Psoas muscle (tissue), 8 donors: ENCODE measurements around the gene LILRB4. TPM values are rescaled to one million over a fixed set of nuclear protein-coding genes. Genes with fewer than 3 reads are reported as not detected.

Source experiments
- ATAC-seq, 4 donors: fragments of 200-7000 bp; cut with Tn5 transposase; one replicate each; pipeline ENCODE4 v1.9.1; 2020; ENCODE audit warnings: moderate library complexity in 3 of 4, mild to moderate bottlenecking in 2 of 4
- DNase-seq, 2 donors: peaks; one replicate each; pipeline ENCODE4 v3.0.0-alpha.2; 2020
- H3K27ac ChIP-seq: fragments of 200-600 bp; one replicate; pipeline ENCODE4 v1.8.0; 2022
- H3K27me3 ChIP-seq, 3 donors: fragments of 200-600 bp in 1 of 3; one replicate each; pipeline versions ENCODE4 v1.6.1 to v1.8.0; 2013 to 2022; ENCODE audit warnings: low read length in 2 of 3, mild to moderate bottlenecking in 2 of 3, moderate library complexity in 1 of 3; ENCODE audit not compliant: insufficient read depth in 3 of 3
- H3K36me3 ChIP-seq, 2 donors: fragments of 200-600 bp in 1 of 2; one replicate each; pipeline versions ENCODE4 v1.6.1 to v1.8.0; 2013 to 2022; ENCODE audit warnings: low read depth in 1 of 2, mild to moderate bottlenecking in 1 of 2, moderate library complexity in 1 of 2; ENCODE audit not compliant: insufficient read depth in 1 of 2
- H3K4me1 ChIP-seq: fragments of 200-600 bp; one replicate; pipeline ENCODE4 v1.8.0; 2022
- H3K4me3 ChIP-seq: fragments of 200-600 bp; one replicate; pipeline ENCODE4 v1.8.0; 2022; ENCODE audit warnings: mild to moderate bottlenecking
- H3K9me3 ChIP-seq: fragments of 200-600 bp; one replicate; pipeline ENCODE4 v1.8.0; 2022
- WGBS, 3 donors: extraction: QIAGEN DNeasy Blood & Tissue Kit; methylation state at CpG; one replicate each; pipeline versions ENCODE4 v1.1.6 to v1.1.7; 2013; 5-methylcytosine and 5-hydroxymethylcytosine counted together
- intact Hi-C, 2 donors: fragments of 100-400 bp; cut with DNase I; formaldehyde crosslinking; loops; one replicate each; pipeline versions ENCODE4 v1.11.0 to v1.14.2; 2022
- polyA plus RNA-seq, 3 donors: library from polyadenylated mRNA; stranded (reverse); fragments of 200-250 nt; gene quantifications; one replicate each; pipeline ENCODE4 v1.2.3, GENCODE V29; 2013
- total RNA-seq, 4 donors: library from RNA; stranded (reverse); fragmentation: NEBNext Ultra II Directional in 2 of 4; extraction: Animal tissue kit (Norgen Biotek cat#: 25700) in 2 of 4; gene quantifications; one replicate each; pipeline versions ENCODE4 v1.2.1 to v1.2.4, GENCODE V29; 2021 to 2023
- TF ChIP-seq, protein P1 (sequence below): fragments of 200-600 bp; IDR thresholded peaks from one replicate; pipeline ENCODE4 v1.8.0; 2022; ENCODE audit warnings: antibody characterized with exemption
- donor health status: healthy with polysubstance abuse.
- donor health status: DM: no; HTN: no; CAD: no; lungs with moderate emphysema.
- donor health status: Bipolar disorder and iron deficiency.
- donor health status: healthy.
- donor health status: DM: yes; HTN: yes; CAD: no.
- donor health status: DM: no; HTN: no; CAD: no.
- donor health status: DM: no; HTN: no; CAD: no.
- donor health status: DM: yes; HTN: yes; CAD: no.

LILRB4 gene
- total and polyA plus RNA-seq, 7 donors: 0.27 to 1.7 (median 0.56) TPM

DNA sequence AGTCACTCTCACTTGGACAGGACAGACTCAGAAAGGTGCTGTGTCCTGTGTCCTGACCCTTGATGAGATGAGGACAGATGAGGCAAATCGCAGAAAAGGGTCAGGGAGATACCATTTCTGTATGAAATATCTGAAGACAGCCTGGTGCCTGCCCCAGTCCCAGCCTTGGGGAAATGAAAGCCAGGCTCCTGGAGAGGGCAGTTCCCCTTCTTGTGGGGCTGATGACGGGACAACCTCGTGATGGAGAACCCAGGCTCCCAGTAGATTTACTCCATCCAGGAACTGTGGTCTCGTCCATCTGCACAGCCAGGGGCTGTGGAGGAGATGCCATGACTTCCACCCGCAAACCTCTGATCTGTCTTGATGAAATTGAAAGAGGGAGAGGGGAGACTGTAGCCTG lies 18.7 kb upstream of the LILRB4 start:
- ATAC-seq (no peak), DNase-seq (no peak)
- WGBS, 3 donors: 58 to 71% (median 67%) methylated on average over 4 to 5 of the region's 5 CpGs
- H3K36me3 ChIP-seq: no peaks in the 10 kb centered on the region
- no peaks in the 10 kb centered on the region for H3K4me1 ChIP-seq
- no peaks in the 10 kb centered on the region for H3K27me3 ChIP-seq
- TF ChIP-seq, protein P1, sequence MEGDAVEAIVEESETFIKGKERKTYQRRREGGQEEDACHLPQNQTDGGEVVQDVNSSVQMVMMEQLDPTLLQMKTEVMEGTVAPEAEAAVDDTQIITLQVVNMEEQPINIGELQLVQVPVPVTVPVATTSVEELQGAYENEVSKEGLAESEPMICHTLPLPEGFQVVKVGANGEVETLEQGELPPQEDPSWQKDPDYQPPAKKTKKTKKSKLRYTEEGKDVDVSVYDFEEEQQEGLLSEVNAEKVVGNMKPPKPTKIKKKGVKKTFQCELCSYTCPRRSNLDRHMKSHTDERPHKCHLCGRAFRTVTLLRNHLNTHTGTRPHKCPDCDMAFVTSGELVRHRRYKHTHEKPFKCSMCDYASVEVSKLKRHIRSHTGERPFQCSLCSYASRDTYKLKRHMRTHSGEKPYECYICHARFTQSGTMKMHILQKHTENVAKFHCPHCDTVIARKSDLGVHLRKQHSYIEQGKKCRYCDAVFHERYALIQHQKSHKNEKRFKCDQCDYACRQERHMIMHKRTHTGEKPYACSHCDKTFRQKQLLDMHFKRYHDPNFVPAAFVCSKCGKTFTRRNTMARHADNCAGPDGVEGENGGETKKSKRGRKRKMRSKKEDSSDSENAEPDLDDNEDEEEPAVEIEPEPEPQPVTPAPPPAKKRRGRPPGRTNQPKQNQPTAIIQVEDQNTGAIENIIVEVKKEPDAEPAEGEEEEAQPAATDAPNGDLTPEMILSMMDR: no peak
- no peak overlapping the region for H3K4me3 ChIP-seq
- H3K27ac ChIP-seq: no peak overlapping the region
- no peaks in the 10 kb centered on the region for H3K9me3 ChIP-seq
- intact Hi-C loops: no loop called here

DNA sequence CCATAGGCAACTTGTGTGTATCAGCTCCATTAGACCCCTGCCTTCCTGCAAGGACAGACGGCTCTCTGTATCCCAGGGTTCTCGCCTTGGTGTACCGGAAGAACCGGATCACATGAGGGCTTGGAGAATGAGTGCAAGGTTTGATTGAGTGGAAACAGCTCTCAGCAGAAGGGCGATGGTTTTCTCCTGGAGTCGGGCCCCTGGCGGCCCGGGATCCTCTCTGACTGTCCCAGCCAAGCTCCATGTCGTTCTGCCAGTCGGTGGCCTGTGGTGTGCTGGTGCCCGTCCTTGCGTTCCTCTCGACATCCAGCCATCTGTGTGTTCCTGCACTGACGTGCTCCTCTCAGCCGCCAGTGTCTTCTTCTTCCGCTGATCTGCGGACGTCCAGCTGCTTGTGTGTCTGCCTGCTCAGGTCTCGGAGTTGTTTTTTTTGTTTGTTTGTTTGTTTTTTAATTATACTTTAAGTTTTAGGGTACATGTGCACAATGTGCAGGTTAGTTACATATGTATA lies 16.4 kb upstream of the LILRB4 start:
- intact Hi-C loops: no loop called here
- WGBS, 3 donors: 84 to 90% (median 88%) methylated on average over 19 of the region's 19 CpGs
- ATAC-seq: no peak
- no peaks in the 10 kb centered on the region for H3K36me3 ChIP-seq
- H3K27ac ChIP-seq: no peak overlapping the region
- no peaks in the 10 kb centered on the region for H3K9me3 ChIP-seq
- H3K27me3 ChIP-seq: no peaks in the 10 kb centered on the region
- no peaks in the 10 kb centered on the region for H3K4me1 ChIP-seq
- TF ChIP-seq, protein P1: no peak
- no peak for DNase-seq
- no peak overlapping the region for H3K4me3 ChIP-seq

DNA sequence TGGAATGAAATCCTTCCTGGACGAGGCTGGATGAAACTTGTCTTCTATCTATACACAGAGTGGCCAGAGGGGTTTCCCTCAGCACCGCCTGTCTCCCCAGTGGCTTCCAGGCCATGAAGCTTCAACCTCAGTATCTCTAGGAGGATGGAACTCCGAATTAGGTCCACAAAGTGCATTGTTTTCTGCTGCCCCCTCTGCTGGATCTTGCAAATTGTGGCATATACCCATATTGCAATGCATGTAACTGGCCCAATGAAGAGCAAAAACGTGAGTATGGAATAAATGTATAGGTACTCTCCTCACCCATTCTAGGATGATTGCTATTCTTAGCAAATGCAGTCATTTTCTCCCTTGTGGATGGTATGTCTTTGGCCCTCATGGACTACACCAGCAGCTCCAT lies 14.7 kb upstream of the LILRB4 start:
- no peak overlapping the region for H3K4me3 ChIP-seq
- no peak overlapping the region for H3K27ac ChIP-seq
- no peaks in the 10 kb centered on the region for H3K27me3 ChIP-seq
- TF ChIP-seq, protein P1: no peak
- ATAC-seq (no peak), DNase-seq (no peak)
- H3K36me3 ChIP-seq: no peaks in the 10 kb centered on the region
- intact Hi-C loops: no loop called here
- no peaks in the 10 kb centered on the region for H3K9me3 ChIP-seq
- WGBS, 3 donors: 50 to 52% (median 52%) methylated on average over 4 of the region's 4 CpGs
- no peaks in the 10 kb centered on the region for H3K4me1 ChIP-seq

DNA sequence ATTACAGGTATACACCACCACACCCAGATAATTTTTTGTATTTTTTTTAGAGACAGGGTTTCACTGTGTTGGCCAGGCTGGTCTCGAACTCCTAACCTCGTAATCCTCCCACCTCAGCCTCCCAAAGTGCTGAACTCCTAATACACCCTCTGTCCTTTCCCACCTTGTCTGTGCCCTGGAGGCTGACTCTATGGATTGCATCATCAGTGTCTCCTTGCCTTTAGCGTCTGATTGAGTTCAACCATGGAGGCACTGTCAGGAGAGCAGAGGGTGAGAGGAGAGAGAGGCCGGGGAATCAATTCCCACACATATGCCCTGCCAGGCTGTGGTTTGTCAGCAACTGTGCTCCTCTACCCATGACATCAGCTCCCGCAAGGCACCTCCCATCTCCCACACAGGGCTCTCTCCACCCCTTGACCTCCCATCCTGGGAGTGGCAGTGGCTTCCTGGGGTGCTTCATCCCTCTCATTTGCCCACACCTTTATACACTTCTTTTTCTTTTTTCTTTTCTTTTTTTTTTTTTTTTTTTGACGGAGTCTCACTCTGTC lies 12.6 kb upstream of the LILRB4 start:
- no peak for DNase-seq
- 65 to 83% (median 76%) methylated on average over 5 to 6 of the region's 6 CpGs for WGBS, 3 donors
- TF ChIP-seq, protein P1: no peak

DNA sequence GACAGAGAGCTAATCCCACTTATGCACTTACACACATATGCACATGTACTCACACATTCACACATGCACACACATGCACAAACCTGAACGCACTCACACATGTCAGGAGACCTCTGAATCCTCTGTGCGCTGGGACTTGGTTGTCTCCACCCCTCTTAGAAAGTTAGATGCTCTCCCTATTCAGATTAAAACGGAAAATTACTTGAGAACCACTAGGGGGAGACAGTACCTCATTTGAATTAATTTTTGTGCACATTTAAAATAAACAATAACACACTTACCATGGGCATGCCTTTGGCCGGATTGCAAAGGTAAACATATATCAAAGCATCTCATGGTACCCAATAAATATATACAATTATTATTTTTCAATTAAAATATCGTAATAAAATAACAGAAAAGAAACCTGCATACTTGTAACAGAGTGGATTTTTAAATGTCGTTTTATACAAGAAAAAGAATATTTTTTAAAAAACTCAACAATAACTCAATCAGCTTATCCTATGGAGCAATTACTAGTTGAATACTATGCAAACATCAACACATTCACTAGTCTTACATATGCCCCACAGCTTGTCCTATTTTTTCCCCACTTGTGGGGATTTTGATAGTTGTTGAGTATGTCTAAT lies 9.5 kb upstream of the LILRB4 start:
- Histone ChIP-seq H3K36me3 (no peaks in the 10 kb centered on the region), H3K9me3 (no peaks in the 10 kb centered on the region), H3K27ac (no peak overlapping the region), H3K4me1 (no peaks in the 10 kb centered on the region), H3K27me3 (no peaks in the 10 kb centered on the region), H3K4me3 (no peak overlapping the region)
- ATAC-seq (no peak), DNase-seq (no peak)
- TF ChIP-seq, protein P1: peak; percentile 33
- 36 to 37% (median 36%) methylated on average over 6 of the region's 6 CpGs for WGBS, 3 donors
- intact Hi-C loops: no loop called here

More for the DNA sequence above, 12.6 kb upstream of the LILRB4 start:
- Histone ChIP-seq H3K4me3 (no peak overlapping the region), H3K27me3 (no peaks in the 10 kb centered on the region), H3K27ac (no peak overlapping the region), H3K4me1 (no peaks in the 10 kb centered on the region), H3K9me3 (no peaks in the 10 kb centered on the region), H3K36me3 (no peaks in the 10 kb centered on the region)
- intact Hi-C loops: no loop called here
- ATAC-seq: no peak
